Activated T-helper 1 cell treated with anti-CD3 and anti-CD28 coated beads, Interleukin-2, amount 50 U/mL, for 16 hours (primary cell): Measurements from ENCODE around the gene CRHR2.
"Not testable (repeated sequence)": the region's sequence is repeated elsewhere in the genome, so short reads cannot be mapped to it uniquely, and the experiment has no call there.

Source experiments
- DNase-seq, 2 donors: peaks; one replicate each; pipeline ENCODE4 v3.0.0-alpha.2; 2020; ENCODE audit warnings: low read depth in 1 of 2, low spot score in 1 of 2

The CRHR2 gene

GRCh38 chr7:30656006-30656957, 26.0 kb downstream of the CRHR2 start:
- no peak for DNase-seq

DNA sequence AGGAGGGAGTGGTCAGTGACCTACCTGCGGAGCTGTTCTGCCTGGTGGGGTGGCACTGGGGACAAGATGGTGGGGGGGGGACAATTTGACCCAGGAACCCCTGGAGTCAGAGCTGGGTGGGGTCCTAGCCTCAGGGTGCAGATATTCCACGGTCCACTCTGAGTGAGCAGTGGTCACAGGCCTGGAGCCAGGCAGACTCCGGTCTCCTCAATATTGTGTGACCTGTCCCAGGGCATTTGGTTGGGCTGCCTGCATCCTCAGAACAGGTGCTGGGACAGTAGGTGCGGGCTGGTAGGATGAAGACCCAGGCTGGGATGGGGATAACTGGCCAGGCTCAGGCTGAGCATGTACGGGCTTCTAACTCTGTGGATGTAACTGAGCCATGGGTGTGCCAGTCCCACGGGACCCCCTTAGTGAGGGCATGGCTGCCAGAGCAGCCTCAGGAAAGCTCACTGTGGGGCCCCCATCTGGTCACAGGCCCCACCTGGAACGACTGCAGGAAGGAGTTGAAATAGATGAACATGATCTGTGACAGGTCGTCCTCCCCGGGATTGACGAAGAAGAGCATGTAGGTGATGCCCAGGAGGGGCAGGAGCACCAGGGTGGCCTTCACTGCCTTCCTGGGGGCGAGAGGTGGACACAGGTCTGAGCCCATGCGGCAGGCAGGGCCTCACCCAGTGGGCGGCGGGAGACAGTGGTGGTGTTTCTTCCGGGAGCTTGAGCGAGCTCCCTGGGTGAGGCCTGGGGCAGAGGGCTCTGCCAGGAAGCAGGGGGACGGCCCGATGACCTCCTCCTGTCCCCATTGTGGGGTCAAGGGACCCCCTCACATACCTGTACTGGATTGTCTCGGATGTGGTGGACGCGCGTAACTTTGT, 26.9 kb downstream of the CRHR2 start:
- DNase-seq = no peak

- DNase-seq = no peak
Observed at GRCh38 chr7:30654296-30655090, 27.8 kb downstream of the CRHR2 start.

- DNase-seq = no peak
Observed at GRCh38 chr7:30652698-30653641, 29.3 kb downstream of the CRHR2 start.

DNA sequence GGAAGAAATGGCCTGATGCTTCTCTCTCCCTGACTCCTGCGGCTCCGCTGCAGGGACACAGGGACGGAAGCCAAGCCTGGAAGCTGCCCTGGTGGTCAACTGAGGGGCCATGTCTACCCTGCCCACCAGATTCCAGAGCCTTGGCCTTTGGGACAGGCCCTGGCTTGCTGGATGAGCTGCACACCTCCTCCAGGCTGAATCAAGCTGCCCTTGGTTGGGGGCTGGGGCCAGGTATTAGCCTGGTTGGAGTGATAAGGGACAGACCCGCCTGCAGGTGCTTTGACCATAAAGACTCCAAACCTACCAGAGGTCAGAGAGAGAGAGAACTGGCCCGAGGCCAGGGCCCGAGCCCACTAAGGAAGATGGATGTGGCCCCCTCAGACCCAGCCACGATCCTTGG, 30.1 kb downstream of the CRHR2 start:
- no peak for DNase-seq

- DNase-seq = no peak
Observed at GRCh38 chr7:30650421-30650808, 31.8 kb downstream of the CRHR2 start.

GRCh38 chr7:30649717-30650420, 32.4 kb downstream of the CRHR2 start:
- no peak for DNase-seq

GRCh38 chr7:30648744-30649540, 33.3 kb downstream of the CRHR2 start:
- no peak for DNase-seq

GRCh38 chr7:30647589-30648364, 34.5 kb downstream of the CRHR2 start:
- no peak for DNase-seq

GRCh38 chr7:30646154-30646553, 36.1 kb downstream of the CRHR2 start:
- no peak for DNase-seq

DNA sequence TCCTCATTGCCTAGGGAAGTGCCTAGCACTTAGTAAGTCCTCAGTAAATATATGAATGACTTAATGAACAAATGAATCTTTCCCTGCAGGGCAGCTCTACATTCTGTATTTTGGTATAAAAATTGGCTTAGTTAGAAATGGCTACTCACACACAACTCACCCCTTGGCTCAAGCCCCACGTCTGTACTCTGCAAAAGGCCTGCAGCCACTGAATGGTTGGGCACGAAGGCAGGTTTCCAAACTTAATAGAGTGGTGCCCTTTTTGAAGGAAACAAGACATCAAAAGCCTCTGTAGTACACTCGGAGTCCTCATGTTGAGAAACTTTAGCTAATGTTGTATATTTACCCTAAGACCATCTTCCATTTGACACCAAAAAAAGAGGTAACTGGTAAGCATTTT, 36.6 kb downstream of the CRHR2 start:
- no peak for DNase-seq

GRCh38 chr7:30644286-30644955, 37.8 kb downstream of the CRHR2 start:
- DNase-seq = no peak

- no peak for DNase-seq
Observed at GRCh38 chr7:30642789-30643188, 39.5 kb downstream of the CRHR2 start.

- not testable (repeated sequence) for DNase-seq
Observed at GRCh38 chr7:30642322-30642721, 39.9 kb downstream of the CRHR2 start.

- DNase-seq = no peak
Observed at GRCh38 chr7:30635798-30636197, 46.5 kb downstream of the CRHR2 start.

DNA sequence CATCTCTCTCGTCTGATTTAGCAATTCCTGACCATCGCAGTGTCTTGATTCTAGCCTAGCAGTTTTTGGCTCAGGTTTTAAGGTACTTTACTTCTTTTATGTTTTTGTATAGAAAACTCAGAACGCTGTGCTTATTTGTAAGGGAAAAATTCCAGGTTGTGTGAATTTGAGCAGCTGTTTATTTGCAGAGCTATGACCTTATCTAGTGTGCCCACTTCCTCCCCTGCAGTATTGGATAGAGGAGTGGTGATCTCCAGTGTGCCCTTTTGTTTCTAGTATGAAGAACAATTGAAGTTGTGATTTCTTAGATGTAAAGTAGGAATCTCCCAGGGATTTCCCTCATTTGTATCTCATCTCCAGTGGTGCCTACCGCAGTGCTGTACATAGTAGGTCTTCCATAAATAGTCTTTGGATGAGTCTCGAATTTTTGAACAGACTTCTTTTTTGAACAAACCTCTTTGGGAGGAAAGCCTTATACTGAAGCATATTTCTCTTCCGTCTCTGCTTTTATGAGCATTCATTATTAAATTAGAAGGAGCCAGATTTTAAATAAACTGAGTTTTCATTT, 47.5 kb downstream of the CRHR2 start:
- DNase-seq = no peak

DNA sequence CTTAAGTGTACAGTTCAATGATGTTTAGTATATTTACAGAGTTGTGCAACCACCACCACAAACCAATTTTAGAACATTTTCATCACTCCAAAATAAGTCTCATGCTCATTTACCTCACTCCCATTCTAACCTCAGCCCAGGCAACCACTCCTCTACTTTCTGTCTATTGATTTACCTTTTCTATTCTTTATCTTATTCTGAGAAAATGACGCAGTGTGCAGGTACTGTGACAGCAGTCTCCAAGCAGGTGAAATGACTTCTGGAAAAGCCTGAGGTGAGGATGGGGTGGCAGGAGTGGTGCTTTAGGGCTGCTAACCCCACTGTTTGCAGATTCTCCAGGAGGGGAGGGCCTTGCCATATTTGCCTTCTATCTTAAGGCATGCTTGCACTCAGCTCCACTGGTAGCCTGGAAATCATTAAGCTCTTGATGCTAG, 48.0 kb downstream of the CRHR2 start:
- no peak for DNase-seq
